Smooth muscle cell of the pulmonary artery (primary cell): ENCODE results near the gene DESI2. TPM values are rescaled to one million over a fixed set of nuclear protein-coding genes. Genes with fewer than 3 reads are reported as not detected.

Source experiments
- total RNA-seq: library from RNA; depleted of rRNA; stranded (reverse); fragments of >200 nt; gene quantifications from 2 replicates; pipeline ENCODE4 v1.2.3, GENCODE V29; 2014

Gene DESI2
- total RNA-seq: 34.6 and 42.4 TPM in 2 replicates

DNA sequence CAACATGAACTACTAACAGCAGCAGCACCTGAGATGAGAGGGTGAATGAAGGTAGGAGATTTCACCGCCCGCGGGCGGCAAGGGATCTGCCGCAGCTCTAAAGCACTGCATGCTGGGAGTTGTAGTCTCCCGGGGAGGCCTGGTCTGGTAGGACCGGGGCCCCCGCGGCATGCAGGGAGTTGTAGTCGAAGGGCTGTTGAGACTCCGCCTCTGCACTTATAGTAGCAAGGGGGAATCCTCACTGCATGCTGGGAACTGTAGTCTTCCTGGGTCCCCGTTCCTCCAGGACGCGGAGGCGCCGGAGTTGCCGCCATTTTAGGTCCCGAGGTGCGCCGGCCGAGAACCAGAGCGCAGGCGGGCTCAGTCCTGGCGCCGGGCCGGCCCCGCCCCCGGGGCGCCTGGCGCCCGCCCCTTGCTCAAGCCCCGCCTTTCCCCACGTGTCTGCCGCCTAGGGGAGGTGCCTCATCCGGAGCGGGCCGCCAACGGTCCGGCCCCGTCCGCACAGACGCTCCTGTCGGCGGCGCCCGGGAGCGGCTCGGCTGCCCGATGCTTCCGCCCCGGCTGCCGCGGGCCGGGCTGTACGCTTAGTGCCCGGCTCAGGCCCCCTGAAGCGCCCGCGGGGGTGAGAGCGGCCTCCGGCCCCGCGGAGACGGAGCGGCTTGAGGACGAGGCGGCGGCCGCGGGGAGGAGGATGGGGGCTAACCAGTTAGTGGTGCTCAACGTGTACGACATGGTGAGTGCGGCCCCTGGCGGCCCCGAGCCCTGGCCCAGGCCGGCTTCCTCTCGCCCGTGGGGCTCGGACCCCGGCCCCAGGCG, at the start of gene DESI2:
TSS of gene DESI2 (plus strand) at position 504 of the 816 bp plus-strand sequence. CDS start at position 692, 188 bp downstream.

Other genes with a start within 250 kb of the DESI2 start
- 43.5 and 46.4 TPM in 2 replicates for gene ADSS2, start 201.2 kb upstream of the DESI2 start, total RNA-seq
- gene CATSPERE, start 191.9 kb upstream of the DESI2 start, total RNA-seq: 0.72 and 0.73 TPM in 2 replicates
- 12.4 and 24.3 TPM in 2 replicates for gene COX20, start 182.5 kb downstream of the DESI2 start, total RNA-seq
- 244 and 270 TPM in 2 replicates for gene HNRNPU, start 211.4 kb downstream of the DESI2 start, total RNA-seq